ENCODE data around the gene HRNR. TPM values are rescaled to one million over a fixed set of nuclear protein-coding genes. Genes with fewer than 3 reads are reported as not detected.

HRNR gene
- total RNA-seq, 2 donors from 2014 or later: not detected

DNA sequence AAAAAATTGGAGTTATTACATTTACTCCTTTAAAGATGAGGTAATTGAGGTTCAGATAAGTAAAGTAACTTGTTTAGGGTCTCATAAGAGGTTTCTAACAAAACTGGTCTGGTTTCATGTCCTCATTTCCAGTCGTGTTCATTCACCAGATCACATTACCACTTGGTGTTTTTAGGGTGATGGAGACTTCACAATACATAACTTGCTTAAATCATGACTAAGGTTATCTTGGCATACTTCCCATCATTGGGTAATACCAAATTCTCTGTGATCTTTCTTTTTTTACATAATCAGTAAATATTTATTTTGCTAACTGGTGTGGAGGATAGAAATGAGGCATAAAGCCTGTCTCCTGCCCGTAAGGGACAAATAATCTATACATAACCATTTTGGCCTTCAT, 33.4 kb downstream of the HRNR start:
- DNase-seq (no peak), ATAC-seq (no peak)
- intact Hi-C loops (cut with DNase I, micrococcal nuclease): loop anchor here in 1 of 2 donors (5.0 kb wide), 1 partner anchor 267 kb away; no protein-coding TSS in a partner anchor

DNA sequence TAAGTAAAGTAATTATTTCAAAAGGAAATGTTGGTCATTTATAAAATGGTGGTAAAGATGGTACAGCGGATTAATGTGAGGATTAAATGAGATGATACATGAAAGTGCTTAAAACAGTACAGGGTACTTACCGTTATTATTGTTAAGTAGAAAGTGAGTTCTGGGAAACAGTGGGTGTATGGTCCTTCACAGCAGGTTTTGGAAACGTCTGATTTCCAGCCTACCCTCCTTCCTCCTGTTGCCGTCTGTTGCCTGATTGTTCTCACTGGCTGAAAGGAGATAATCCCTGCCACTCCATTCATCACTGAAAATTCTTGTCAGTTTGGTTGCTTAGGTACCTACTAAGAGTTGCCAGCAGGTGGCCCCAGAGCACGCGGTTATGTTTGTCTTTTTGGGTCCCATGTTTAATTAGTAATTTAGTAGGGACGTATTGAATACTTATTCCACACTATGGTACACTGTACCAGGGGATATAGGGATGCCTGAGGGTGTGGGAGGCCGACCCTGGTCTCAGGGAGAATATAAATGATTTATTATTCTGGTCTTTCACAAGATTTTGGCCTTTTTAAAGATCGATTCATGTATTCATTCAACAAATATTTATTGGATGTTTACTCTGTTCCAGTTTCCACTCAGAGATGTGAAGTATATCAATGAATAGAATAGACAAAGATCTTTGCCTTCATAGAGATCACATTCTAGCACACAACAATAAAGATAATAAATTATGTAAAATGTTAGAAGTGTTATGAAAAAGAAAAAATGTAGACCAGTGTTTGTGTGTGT, 34.1 kb downstream of the HRNR start:
- ATAC-seq: peak; percentile 71
- DNase-seq: peak in 1 of 2 donors; percentile 66
- intact Hi-C loops (cut with DNase I, micrococcal nuclease): loop anchor here (5.0 to 10.0 kb wide), 4 partner anchors 135 to 267 kb away; no protein-coding TSS in a partner anchor

DNA sequence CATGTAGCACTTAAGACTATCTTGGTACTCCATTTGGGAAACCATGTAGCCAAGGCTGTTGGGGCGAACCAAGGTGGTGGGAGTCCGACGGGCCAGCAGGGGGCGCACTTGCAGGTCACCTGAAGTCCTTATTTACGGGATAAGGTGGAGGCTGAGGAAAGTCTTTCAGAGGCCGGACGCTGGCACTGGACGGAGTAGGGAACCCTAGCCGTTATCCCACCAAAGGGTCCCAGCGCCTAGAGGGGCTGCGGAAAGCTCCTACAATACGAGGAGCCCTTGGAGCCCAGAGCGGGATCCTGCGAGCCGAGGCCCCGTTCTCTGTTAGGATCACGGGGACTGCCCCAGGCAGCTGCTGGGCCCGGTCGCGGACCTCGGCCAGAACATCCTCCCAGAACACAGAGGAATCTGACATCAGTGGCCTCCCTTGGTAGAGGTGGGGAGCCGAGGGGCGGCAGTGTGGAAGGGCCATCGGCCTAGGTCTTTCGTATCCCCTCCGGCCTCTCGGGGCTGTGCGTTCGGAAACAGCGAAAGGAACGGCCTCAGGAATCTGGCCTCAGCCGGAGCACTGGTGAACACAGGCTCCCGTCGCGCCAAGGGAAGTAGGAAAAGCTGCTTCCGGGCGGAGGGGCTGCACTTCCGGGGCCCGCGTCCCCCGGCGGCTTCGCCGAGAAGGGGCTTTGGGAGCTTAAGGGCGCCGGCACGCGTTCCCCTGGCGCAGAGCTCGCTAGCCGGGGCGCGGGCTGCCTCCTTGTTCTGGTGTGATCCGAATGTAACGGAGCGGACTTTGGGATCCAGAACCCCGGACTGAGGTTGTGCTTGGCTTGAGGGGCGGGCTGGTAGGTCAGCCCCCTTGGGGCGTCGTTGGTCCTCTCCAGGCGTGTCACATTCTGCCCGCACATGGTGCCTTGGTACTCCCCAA, 35.1 kb downstream of the HRNR start:
- DNase-seq (peak; percentile 56 to 83), ATAC-seq (peak; percentile 83)
- intact Hi-C loops (cut with DNase I, micrococcal nuclease): loop anchor here (5.0 to 10.0 kb wide), 3 partner anchors 134 to 266 kb away; no protein-coding TSS in a partner anchor

DNA sequence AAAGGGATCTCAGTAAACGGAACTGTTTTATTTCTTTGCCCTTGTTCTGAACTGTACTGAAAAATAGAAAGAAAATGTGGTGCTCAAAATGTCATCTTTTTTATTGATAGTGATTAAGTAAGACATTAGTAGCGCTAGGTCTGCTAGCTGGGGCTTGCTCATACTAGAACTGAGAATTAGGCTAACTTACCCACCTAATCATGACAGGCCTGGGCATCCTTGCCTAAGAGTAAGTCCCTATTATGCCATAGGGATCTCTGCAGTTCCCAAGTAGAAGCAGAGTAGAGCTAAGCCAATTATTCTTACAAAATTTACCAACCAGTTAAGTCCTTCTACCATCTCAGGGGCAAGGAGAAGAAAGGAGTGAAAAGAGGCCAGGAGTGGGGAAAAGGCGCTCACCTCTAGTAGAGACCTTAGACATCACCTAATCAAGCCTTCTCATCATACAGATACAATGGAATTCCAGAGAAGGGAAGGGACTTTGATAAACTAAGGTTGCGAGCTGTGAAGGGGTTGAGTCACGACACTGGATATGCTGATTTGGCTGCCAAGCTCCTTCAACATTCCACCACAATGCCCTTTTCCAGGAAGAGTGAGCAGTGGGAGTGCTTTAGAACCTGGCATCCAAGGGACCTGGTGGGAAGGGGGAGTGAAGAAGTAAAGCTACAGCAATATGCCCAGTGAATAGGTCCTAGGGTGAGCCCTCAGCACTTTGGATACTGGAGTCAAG, 37.3 kb downstream of the HRNR start:
- DNase-seq (no peak), ATAC-seq (no peak)
- intact Hi-C loops (cut with DNase I, micrococcal nuclease): loop anchor here (5.0 to 10.0 kb wide), 3 partner anchors 132 to 268 kb away; no protein-coding TSS in a partner anchor

DNA sequence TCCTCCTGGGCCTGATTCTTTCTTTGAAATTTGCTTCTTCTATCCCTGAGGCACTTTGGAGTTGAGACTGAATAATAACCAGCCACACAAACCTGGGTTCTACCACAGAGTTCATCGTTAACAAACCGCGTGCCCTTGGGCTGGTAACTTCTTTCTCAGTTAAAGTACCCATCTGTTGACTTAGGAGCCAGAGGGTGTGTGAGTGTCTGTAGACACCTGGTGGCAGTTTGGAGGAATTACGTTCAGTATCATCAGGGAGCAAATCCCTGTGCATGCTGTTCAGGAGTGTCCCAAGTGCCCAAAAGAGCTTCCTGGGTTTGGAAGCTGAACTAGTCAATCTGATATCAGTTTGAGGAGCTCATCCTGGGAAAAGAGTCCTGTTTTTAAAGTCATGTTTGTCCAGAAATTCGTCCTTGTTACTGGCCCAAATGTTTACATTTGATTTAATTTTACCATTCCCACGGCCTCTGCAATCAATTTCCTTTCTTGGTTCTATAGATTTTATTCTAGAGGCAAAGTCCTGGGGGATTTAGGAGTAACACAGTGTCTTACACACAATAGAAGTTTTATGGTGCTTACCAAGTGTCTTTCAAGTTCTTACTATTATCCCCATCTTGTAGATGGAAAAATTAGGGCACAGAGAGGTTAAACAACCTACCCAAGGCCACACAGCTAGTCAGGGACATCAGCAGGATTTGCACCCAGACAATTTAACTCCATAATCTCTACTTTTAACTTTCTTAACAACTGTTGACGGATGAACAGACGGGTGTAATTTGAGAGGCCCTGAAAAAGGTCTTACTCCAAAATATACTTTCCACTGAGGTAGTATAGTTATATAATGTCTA, 38.2 kb downstream of the HRNR start:
- intact Hi-C loops (cut with DNase I, micrococcal nuclease): loop anchor here (2.0 to 10.0 kb wide), 4 partner anchors 43 to 269 kb away; no protein-coding TSS in a partner anchor
- ATAC-seq: peak; percentile 78
- DNase-seq: peak in 1 of 2 donors; percentile 12

DNA sequence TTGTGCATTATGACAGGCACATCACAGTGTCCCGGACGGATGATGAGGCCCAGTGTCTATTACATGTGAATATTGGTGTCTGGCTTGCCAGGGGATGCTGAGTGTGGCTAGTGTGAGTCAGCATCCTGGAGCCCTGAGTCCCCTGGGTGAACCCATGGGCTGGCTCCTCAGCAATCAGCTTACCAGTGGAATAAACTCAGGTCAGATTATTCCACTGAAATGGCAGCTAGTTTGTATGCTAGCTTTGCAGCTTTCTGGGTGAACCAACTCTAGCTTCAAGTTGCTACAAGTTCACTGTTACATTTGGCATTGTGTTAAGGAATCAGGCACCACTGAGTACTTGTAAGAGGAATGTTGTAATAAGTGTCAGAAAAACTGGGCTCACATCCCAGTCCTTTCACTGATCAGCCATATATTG, 41.0 kb downstream of the HRNR start:
- ATAC-seq: no peak
- intact Hi-C loops (cut with DNase I, micrococcal nuclease): loop anchor here in 1 of 2 donors (10.0 kb wide), 2 partner anchors 128 to 272 kb away; no protein-coding TSS in a partner anchor
- DNase-seq: no peak

DNA sequence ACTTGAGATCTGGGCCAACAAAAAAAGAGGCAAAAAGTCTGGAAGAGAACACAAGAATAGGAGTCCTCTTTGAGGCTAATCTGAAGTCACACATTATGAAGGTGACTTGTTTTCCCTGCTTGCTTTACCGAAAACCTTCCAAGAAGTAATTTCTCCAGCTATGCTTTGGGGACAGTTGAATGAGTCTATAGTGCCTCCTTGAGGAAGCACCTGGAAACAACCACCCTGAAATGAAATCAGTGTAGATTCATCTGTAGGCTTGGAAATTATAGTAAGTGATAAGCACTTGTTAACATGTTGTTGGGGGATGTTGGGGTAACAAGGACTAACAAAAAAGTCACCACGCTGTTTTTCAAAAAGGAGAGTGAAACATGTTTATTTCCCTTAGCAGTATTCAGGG, 41.6 kb downstream of the HRNR start:
- DNase-seq: no peak
- no peak for ATAC-seq
- intact Hi-C loops (cut with DNase I, micrococcal nuclease): loop anchor here in 1 of 2 donors (10.0 kb wide), 2 partner anchors 128 to 272 kb away; no protein-coding TSS in a partner anchor

DNA sequence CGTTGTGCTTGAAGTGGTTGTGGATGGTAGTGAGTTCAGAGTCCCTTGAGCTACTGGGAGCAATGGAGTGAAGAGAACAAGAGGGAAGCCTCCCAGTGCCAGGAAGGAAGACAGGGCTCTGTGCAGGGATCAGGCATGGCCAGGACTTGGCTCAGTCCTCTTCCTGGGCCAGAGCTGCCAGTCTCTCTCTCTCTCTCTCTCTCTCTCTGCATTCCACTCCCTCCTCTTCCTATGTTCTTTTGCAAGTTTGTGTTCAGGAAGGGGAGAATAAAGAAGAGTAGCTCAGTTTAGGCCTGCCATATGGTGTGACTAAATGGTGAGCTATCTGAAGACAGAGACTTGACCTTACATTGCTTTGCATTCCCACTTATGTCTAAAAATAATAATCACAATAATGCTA, 44.4 kb downstream of the HRNR start:
- intact Hi-C loops (cut with DNase I, micrococcal nuclease): loop anchor here in 1 of 2 donors (10.0 kb wide), 1 partner anchor 705 kb away; no protein-coding TSS in a partner anchor
- ATAC-seq (no peak), DNase-seq (no peak)

DNA sequence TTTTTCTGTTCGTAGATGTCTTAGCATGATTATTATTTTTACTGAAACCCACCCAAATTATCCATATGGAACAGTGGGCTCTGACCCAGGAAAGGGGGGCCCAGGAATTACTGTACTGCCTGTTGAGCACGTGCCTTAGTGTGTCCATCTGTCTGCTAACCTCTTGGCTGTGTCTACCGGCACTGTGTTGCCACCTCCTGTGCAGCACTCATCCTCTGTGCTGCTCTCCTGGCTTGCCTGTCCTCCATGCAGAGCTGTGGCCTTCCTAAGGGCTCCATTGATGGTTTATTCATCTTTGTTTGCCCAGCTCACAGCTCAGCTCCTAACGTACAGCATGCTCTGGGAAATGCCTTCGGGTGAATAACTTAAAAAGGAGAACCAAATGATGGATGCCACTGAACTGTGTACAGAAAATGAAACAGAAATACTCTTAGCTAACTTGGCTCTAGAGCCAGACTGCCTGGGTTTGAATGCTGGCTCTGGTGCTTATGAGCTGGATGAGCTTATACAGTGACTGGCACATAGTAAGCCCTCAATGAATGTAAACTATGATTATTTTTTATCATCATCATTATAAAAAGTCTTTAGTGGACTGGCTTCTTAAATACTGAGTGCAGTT, 53.6 kb downstream of the HRNR start:
- intact Hi-C loops (cut with DNase I, micrococcal nuclease): loop anchor here in 1 of 2 donors (10.0 kb wide), 1 partner anchor 714 kb away; no protein-coding TSS in a partner anchor
- ATAC-seq: no peak
- DNase-seq: no peak

DNA sequence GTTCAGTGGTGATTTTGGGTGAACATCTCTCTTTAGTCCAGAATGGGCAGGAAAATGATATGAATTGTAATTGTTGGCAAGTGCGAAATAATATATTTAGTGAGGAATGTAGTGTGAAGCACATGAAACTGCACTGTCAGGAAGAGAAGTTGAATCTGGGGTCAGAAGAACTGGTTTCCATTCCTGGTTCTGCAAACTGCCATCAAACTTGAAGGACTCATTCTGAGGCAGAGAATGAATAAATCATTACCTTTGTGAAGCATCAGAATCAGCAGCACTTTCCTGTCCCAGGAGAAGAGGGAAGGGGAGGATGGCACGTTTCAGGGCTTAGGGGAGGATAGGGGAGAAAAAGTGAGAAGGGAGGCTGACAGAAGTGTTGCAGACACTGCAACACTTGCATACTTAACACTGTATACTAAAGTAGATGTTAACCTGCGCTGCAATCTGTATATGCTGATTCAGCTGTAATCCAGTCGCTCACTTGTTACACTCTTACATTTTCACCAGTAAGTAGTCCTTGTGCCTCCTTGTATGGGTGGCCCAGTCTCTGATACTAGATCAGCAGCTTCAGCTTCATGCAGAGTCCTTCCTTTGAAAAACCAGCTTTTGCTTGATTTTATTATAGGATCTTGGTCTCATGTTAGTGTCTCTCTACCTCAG, 54.5 kb downstream of the HRNR start:
- no peak for ATAC-seq
- no peak for DNase-seq
- intact Hi-C loops (cut with DNase I, micrococcal nuclease): loop anchor here in 1 of 2 donors (10.0 kb wide), 1 partner anchor 715 kb away; no protein-coding TSS in a partner anchor

DNA sequence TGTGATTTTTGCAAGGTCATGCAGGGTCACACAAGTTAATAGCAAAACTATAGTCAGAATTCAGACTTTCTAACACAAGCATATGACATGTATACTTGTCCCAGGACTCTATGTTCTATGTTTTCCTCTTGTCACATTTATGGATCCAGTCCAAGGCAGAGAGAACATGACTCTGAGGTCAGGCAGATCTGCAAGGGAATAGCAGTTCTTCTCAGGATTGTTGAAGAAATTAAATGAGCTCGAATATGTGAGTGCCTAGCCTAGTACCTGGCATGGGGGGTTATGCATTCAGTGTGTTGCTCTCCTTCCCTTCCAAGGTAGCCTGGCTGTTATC, 55.5 kb downstream of the HRNR start:
- intact Hi-C loops (cut with DNase I, micrococcal nuclease): no loop called here
- no peak for ATAC-seq
- DNase-seq: no peak

DNA sequence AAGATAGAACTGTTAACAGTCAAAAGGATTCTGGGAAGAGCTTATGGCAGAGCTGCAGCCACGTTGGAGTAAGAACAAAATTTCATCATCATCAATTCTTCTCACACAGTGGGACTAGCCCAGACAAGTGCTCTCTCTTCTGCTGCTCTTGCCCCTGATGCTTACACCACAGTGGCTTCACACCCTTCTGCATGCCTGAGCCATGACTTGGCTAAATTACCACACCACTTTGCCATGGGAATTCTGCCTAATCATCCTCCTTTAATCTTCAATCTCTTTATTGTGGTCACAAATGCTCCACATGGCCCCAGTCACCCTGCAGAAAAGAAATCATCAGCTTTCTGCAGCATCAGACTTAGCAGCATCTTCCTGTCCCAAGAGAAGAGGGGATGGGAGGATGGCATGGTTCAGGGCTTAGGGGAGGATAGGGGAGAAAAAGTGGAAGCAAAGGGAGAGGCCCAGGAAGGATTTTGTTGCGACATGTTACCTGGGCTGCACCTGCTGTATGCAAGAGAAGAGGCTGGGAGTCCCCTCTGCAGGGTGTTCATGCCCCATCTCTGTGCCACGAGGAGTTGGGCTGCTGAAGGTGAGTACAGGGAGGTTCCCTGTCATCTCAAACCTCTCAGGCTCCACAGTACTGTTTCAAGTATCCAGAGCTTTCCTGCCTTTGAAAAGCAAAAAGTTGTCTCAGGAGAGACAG, 56.0 kb downstream of the HRNR start:
- no peak for DNase-seq
- intact Hi-C loops (cut with DNase I, micrococcal nuclease): no loop called here
- no peak for ATAC-seq

DNA sequence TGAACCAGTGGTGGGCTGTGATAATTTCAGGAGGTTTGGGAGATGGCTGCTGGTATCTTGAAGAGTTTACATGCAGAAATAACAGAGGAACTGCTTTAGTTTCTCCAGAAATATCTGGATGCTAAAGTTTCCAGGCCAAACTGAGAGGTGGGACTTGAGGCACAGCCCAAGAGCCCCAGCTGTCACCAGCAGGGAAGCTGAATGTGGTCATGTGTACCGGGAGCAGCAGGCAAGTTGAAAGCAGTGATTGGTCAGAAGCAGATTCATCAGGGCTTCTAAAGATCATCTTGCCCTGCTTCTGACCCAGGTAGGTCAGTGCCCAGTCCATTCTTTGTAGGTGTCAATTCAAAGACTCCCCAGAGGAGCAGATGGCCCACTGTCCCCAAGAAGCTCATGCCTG, 57.0 kb downstream of the HRNR start:
- intact Hi-C loops (cut with DNase I, micrococcal nuclease): no loop called here
- no peak for ATAC-seq
- no peak for DNase-seq

DNA sequence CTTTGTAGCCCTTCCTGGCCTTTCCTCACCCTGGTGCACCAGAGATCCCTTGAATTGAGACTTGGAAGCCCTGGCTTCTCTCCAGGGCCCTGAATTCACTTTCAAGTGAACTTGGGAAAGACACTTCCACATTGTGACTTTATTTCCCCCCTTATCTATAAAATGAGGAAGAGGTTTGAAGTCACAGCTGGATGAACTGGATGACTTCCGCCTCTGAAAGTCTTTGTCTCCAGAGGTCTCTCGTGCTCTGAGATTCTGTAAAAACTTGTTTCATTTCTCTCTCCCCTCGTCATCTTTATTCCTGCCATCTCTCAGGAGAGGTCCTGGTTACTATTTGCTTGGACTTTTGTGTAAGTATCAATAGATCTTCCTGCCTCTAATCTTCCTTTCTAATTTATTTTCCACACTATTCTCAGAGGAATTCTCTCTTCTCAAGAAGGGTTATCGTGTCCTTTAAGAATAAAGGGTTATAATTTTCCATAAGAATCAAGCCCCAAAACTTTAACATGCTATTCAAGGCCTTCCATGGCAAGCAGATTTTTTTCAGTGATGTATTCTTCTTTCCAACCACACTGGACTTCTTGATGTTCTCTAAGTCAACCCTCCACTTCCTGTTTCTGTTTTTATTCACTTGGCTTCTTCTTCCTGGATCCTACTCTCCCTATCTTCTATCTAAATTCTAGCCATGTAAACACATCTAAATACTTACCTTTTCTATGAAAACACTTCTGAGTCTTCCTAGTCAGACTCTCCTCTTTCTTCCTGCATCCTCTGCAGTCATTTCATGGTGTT, 58.5 kb downstream of the HRNR start:
- ATAC-seq (no peak), DNase-seq (no peak)
- intact Hi-C loops (cut with DNase I, micrococcal nuclease): no loop called here

DNA sequence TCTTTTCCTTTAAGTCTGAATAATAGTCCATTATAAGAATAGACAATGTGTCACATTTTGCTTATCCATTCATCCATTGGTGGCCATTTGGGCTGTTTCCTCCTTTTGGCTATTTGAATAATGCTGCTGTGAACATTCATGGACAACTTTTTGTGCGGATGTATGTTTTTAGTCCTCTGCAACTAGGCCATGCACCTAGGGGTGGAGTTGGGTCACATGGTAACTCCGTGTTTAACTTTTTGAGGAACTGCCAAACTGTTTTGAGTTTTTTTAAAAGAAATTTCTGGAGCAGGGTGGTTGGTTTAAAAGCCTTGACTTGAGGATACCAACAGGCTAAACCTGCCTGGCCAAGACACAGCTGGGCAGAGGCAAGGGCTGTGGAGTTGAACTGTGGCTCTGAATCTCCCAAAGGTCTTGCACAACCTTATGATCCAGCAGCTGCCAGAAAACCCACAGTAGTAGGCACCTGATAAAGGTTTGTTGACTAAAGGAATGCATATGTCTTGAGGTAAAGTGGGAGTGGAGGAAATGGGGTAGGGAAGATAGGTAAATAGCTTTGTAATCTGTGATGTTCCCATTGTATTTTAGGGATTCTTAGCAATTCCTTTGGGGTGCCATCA, 59.4 kb downstream of the HRNR start:
- no peak for DNase-seq
- intact Hi-C loops (cut with DNase I, micrococcal nuclease): no loop called here
- no peak for ATAC-seq

All from left colon (tissue), 2 donors.